HepG2 (cell line): ENCODE results near the gene PDGFB. TPM values are rescaled to one million over a fixed set of nuclear protein-coding genes. Genes with fewer than 3 reads are reported as not detected.

ENCODE experiments used
- AGO2 ChIP-seq: fragments of 200-400 bp; formaldehyde crosslinking; optimal IDR thresholded peaks from 2 replicates; pipeline ENCODE3; 2017; ENCODE audit warnings: mild to moderate bottlenecking, low read depth, low read length, moderate library complexity
- ARHGAP35 ChIP-seq: sonication (generic); formaldehyde crosslinking; IDR thresholded peaks from 2 replicates; pipeline ENCODE4 v1.9.0; 2022; ENCODE audit warnings: mild to moderate bottlenecking, inconsistent platforms, moderate library complexity, missing genetic modification reagents, borderline replicate concordance
- GATAD2A ChIP-seq: IDR thresholded peaks from 2 replicates; pipeline ENCODE4 v1.6.1; 2016
- GTF3A ChIP-seq: sonication (generic); formaldehyde crosslinking; conservative IDR thresholded peaks from 2 replicates; pipeline ENCODE4 v1.4.0; 2020; ENCODE audit warnings: mild to moderate bottlenecking, missing genetic modification reagents
- HNRNPLL ChIP-seq: fragments of 200-400 bp; formaldehyde crosslinking; IDR thresholded peaks from 2 replicates; pipeline ENCODE4 v1.6.1; 2017; ENCODE audit warnings: mild to moderate bottlenecking, low read depth, low read length; ENCODE audit not compliant: poor library complexity, severe bottlenecking
- PHF8 ChIP-seq: sonication (generic); formaldehyde crosslinking; IDR thresholded peaks from 2 replicates; pipeline ENCODE4 v1.5.0; 2020; ENCODE audit warnings: missing genetic modification reagents
- SIN3B ChIP-seq: fragments of 150-350 bp; IDR thresholded peaks from 2 replicates; pipeline ENCODE4 v1.6.1; 2014; ENCODE audit warnings: low read length
- SMAD1 ChIP-seq: sonication (generic); formaldehyde crosslinking; IDR thresholded peaks from 2 replicates; pipeline ENCODE4 v1.4.0; 2020; ENCODE audit warnings: missing genetic modification reagents, low read depth, mild to moderate bottlenecking, borderline replicate concordance
- SP4 ChIP-seq: sonication (generic); formaldehyde crosslinking; IDR thresholded peaks from 2 replicates; pipeline ENCODE4 v1.8.1; 2023; ENCODE audit warnings: mild to moderate bottlenecking, missing genetic modification reagents
- TCF12 ChIP-seq, 2 experiments: fragments of 450-650 bp in 1 of 2; sonication (generic) in 1 of 2; formaldehyde crosslinking in 1 of 2; IDR thresholded peaks; 2 replicates each; pipeline versions ENCODE4 v1.6.1 to v1.8.0; 2017 to 2022; ENCODE audit warnings: antibody characterized with exemption in 1 of 2, mild to moderate bottlenecking in 1 of 2, missing genetic modification reagents in 1 of 2, moderate library complexity in 1 of 2
- THAP8 ChIP-seq: sonication (generic); formaldehyde crosslinking; IDR thresholded peaks from 2 replicates; pipeline ENCODE4 v1.5.1; 2020; ENCODE audit warnings: missing genetic modification reagents, mild to moderate bottlenecking, borderline replicate concordance
- USF2 ChIP-seq, 2 experiments: sonication (generic) in 1 of 2; formaldehyde crosslinking in 1 of 2; IDR thresholded peaks; 2 replicates each; pipeline versions ENCODE4 v1.5.1 to v1.6.1; 2011 to 2020; ENCODE audit warnings: borderline replicate concordance in 1 of 2, low read depth in 1 of 2, low read length in 1 of 2, mild to moderate bottlenecking in 1 of 2, missing genetic modification reagents in 1 of 2, moderate library complexity in 1 of 2
- YEATS4 ChIP-seq: sonication (generic); formaldehyde crosslinking; IDR thresholded peaks from 2 replicates; pipeline ENCODE4 v1.4.0; 2020; ENCODE audit warnings: missing genetic modification reagents, borderline replicate concordance
- ZBTB10 ChIP-seq: sonication (generic); formaldehyde crosslinking; IDR thresholded peaks from 2 replicates; pipeline ENCODE4 v1.4.0; 2020; ENCODE audit warnings: missing genetic modification reagents, borderline replicate concordance
- ZNF276 ChIP-seq: sonication (generic); formaldehyde crosslinking; IDR thresholded peaks from 2 replicates; pipeline ENCODE4 v1.4.0; 2020; ENCODE audit warnings: mild to moderate bottlenecking, low read depth, missing genetic modification reagents
- ZNF451 ChIP-seq: sonication (generic); formaldehyde crosslinking; IDR thresholded peaks from 2 replicates; pipeline ENCODE4 v1.5.0; 2020; ENCODE audit warnings: mild to moderate bottlenecking, missing genetic modification reagents
- ZNF510 ChIP-seq: sonication (generic); formaldehyde crosslinking; IDR thresholded peaks from 2 replicates; pipeline ENCODE4 v1.4.0; 2020; ENCODE audit warnings: low read depth, mild to moderate bottlenecking, missing genetic modification reagents
- ZNF572 ChIP-seq: sonication (generic); formaldehyde crosslinking; IDR thresholded peaks from 2 replicates; pipeline ENCODE4 v1.5.1; 2020; ENCODE audit warnings: mild to moderate bottlenecking, missing genetic modification reagents
- ZNF652 ChIP-seq: IDR thresholded peaks from 2 replicates; pipeline ENCODE4 v1.6.1; 2016; ENCODE audit warnings: low read depth, borderline replicate concordance
- ZNF777 ChIP-seq: sonication (generic); formaldehyde crosslinking; IDR thresholded peaks from 2 replicates; pipeline ENCODE4 v1.4.0; 2020; ENCODE audit warnings: missing genetic modification reagents
- ZNF780A ChIP-seq: sonication (generic); formaldehyde crosslinking; IDR thresholded peaks from 2 replicates; pipeline ENCODE4 v1.8.0; 2022; ENCODE audit warnings: mild to moderate bottlenecking, missing genetic modification reagents, moderate library complexity
- ZSCAN21 ChIP-seq: sonication (generic); formaldehyde crosslinking; IDR thresholded peaks from 2 replicates; pipeline ENCODE4 v1.8.0; 2022; ENCODE audit warnings: mild to moderate bottlenecking, missing genetic modification reagents, moderate library complexity, borderline replicate concordance
- polyA plus RNA-seq, 8 experiments: library from polyadenylated mRNA; depleted of rRNA in 3 of 8; stranded (reverse) in 7 of 8; unstranded in 1 of 8; fragments of >200 nt; fragmentation: Illumina TruSeq in 4 of 8; extraction: Trizol in 4 of 8; gene quantifications; 2 replicates each; pipeline versions ENCODE4 v1.2.1 to v1.2.3, GENCODE V29; 2011 to 2016; ENCODE audit warnings: low read depth in 4 of 8, missing spikeins in 1 of 8, mixed read lengths in 1 of 8; ENCODE audit not compliant: insufficient read depth in 1 of 8
- total RNA-seq, 5 experiments: library from RNA; depleted of rRNA; stranded (reverse); fragments of >200 nt; fragmentation: Illumina TruSeq; extraction: Trizol; gene quantifications; 2 replicates each; pipeline ENCODE4 v1.2.3, GENCODE V29; 2016; ENCODE audit warnings: low read depth in 1 of 5

Gene PDGFB
- total and polyA plus RNA-seq, 2 of the 13 experiments (the other 11 are each of a cell fraction or from before 2014, with no cell fraction given): 1.4 to 10.1 TPM

GRCh38 chr22:39292561-39293074 lies 47.8 kb upstream of the PDGFB start (continued):
- TF ChIP-seq ZNF780A (no peak), TCF12 (IDR thresholded peaks at IDR 0.05) (no peak), TCF12 (CRISPR knock-in tag; IDR thresholded peaks at IDR 0.05) (no peak), ZNF451 (CRISPR knock-in tag) (0 out of 2 replicates have a peak, but pooled peaks have one; percentile 33), ZBTB10 (CRISPR knock-in tag) (no peak), THAP8 (CRISPR knock-in tag) (no peak), GTF3A (CRISPR knock-in tag) (no peak), ZNF510 (CRISPR knock-in tag) (no peak), PHF8 (CRISPR knock-in tag) (peak; percentile 25; the same call in 1 of the 2 replicates), SP4 (CRISPR knock-in tag) (peak; percentile 46; the same call in 1 of the 2 replicates), YEATS4 (CRISPR knock-in tag) (no peak), SMAD1 (CRISPR knock-in tag) (peak; percentile 60; the same call in 1 of the 2 replicates), ARHGAP35 (CRISPR knock-in tag) (no peak; the same call in 1 of the 2 replicates), ZNF276 (CRISPR knock-in tag) (peak; percentile 78; the same call in 1 of the 2 replicates), HNRNPLL (peak; percentile 32), GATAD2A (peak; percentile 87), ZSCAN21 (peak; percentile 62; the same call in 1 of the 2 replicates), ZNF652 (CRISPR knock-in tag) (no peak), SIN3B (no peak), ZNF572 (CRISPR knock-in tag) (peak; percentile 63; the same call in 1 of the 2 replicates), AGO2 (no peak), USF2 (IDR thresholded peaks at IDR 0.05; ENCODE audit: low read depth, low read length) (no peak), USF2 (CRISPR knock-in tag; IDR thresholded peaks at IDR 0.05; ENCODE audit: borderline replicate concordance) (no peak), ZNF777 (CRISPR knock-in tag) (no peak)
